Adipocyte (in vitro differentiated cells): ENCODE data around the gene ARHGAP12.
"Not testable (repeated sequence)": the region's sequence is repeated elsewhere in the genome, so short reads cannot be mapped to it uniquely, and the experiment has no call there.

Source experiments
- DNase-seq: peaks from one replicate; pipeline ENCODE4 v3.0.0-alpha.2; 2015; ENCODE audit warnings: low read depth
- H3K27me3 ChIP-seq: replicated peaks from 2 replicates; pipeline ENCODE4 v1.7.0; 2013; ENCODE audit warnings: mild to moderate bottlenecking, low read length, moderate library complexity; ENCODE audit not compliant: control insufficient read depth, insufficient read depth
- H3K36me3 ChIP-seq: 2 replicates; pipeline ENCODE4 v1.7.0; 2013; ENCODE audit warnings: low read length, mild to moderate bottlenecking, moderate library complexity; ENCODE audit not compliant: control insufficient read depth, insufficient read depth, severe bottlenecking
- H3K4me1 ChIP-seq: 2 replicates; pipeline ENCODE4 v1.7.0; 2013; ENCODE audit warnings: mild to moderate bottlenecking, low read length, moderate library complexity; ENCODE audit not compliant: control insufficient read depth, insufficient read depth
- H3K4me3 ChIP-seq: 2 replicates; pipeline ENCODE4 v1.7.0; 2013; ENCODE audit warnings: mild to moderate bottlenecking, low read length, moderate library complexity
- H3K9ac ChIP-seq: 2 replicates; pipeline ENCODE4 v1.7.0; 2013; ENCODE audit warnings: mild to moderate bottlenecking, low read length, moderate library complexity
- H3K9me3 ChIP-seq: 2 replicates; pipeline ENCODE4 v1.7.0; 2013; ENCODE audit warnings: mild to moderate bottlenecking, low read length, moderate library complexity; ENCODE audit not compliant: control insufficient read depth

The ARHGAP12 gene

DNA sequence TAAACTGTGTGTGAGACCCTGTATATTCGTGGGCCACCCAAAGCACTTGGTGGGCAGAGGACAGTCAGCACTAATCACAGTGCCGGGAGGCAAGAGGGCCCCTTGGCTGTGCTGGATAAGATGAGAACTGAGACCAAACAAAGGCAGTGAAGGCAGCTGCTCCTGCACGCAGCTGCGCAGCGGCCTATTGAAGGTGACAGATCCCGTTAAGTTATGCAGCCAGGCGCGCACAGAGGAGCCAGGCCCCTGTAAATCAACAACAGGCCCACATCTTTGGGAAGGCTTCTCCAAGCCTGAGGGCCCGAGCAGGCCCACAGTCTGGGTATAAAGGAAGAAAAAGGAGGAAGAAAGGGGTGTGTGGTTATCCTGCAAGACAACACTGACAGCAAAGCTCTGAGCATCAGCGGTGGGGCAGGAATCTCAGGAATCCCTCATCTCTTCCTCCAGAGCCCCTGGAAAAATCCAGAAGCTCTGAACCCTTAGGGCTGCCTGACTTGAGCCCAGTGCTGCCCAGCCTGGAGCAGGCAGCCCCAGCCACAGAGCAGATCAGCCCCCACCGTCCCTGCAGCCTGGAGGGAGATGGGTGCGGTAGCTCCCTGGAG, 154.2 kb downstream of the ARHGAP12 start:
- Histone ChIP-seq H3K9me3 (peaks cover 3% of the 10 kb centered on the region), H3K4me1 (peaks cover 9% of the 10 kb centered on the region), H3K27me3 (no peaks in the 10 kb centered on the region), H3K36me3 (no peaks in the 10 kb centered on the region), H3K9ac (no peak overlapping the region), H3K4me3 (no peak overlapping the region)
- DNase-seq: no peak

DNA sequence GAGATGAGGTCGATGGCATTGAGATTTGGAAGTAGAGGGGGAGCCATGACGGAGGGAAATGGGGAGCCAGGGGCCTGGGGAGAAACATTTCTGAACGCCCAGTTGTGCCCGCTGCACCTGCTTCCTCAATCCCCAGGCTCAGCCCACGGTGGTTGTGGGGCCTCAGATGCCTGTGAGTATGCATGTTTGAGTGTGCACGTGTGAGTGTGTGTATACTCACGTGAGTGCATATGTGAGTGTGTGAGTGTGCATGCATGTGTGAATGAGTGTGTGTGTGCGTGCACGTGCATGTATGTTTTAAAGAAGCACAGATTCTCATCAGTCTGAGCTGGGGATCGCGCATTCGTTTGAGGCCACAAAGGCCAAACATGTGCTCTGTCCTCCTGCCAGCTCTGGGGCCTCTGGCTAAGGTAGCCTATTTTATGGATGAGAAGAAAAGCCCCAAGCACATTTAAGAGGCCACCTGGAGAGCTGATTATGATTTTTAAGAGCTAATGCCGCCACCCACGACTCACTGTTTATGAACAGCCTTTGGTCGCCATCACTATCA, 154.8 kb downstream of the ARHGAP12 start:
- Histone ChIP-seq H3K9ac (no peak overlapping the region), H3K9me3 (peaks cover 3% of the 10 kb centered on the region), H3K27me3 (no peaks in the 10 kb centered on the region), H3K4me1 (peaks cover 15% of the 10 kb centered on the region), H3K4me3 (no peak overlapping the region), H3K36me3 (no peaks in the 10 kb centered on the region)
- DNase-seq: no peak

DNA sequence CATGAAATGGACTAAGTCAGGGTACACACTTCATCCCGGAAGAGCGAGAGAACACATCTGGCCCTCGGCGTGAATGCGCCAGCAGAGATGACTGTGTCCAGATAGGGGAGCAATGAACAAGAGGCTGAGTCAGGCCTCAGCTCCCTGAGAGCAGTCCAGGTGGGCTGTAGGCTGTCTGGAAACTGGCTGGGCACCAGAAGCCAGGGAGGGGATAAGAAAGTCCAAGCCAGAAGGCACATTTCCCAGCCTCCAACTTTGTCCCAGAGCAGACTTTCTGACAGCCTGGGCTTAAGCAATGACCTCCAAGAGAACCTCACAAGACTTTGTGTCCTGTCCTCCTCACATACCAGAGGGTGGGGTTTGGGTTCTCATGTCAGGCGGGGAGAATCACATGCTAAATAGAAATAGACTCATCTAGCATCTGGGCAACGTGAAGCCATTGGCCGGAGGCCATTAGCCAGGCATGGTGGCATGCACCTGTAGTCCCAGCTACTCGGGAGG, 157.2 kb downstream of the ARHGAP12 start:
- Histone ChIP-seq H3K4me1 (peaks cover 23% of the 10 kb centered on the region), H3K36me3 (no peaks in the 10 kb centered on the region), H3K9me3 (peaks cover 3% of the 10 kb centered on the region), H3K27me3 (no peaks in the 10 kb centered on the region), H3K4me3 (no peak overlapping the region), H3K9ac (peak overlapping the region; percentile 1)
- no peak for DNase-seq

DNA sequence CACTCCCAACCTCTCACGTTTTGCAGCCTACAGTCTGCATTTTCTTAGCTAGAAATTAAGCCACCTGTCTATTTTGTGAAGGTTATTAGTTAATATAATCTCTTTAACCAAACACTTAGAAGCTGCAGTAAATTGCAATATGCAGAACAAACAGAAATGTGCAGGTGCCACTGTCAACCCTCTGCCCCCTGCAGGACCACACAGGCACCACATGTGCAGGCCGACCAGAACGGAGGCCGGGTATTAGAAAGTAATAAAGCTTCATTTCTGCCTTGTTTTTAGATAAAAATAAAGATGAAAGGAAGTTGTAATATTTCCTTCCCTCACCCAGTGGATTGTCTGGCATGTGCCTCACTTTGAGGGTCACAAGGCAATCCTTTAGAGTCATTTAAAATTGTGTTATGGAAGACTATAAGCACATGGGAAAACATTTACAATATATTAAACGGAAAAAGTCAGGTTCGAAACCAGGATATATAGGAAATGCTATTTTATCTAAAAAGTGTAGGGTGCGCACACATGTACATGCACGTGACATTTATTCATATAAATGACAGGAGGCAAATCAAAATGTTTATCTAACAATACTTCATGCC, 158.2 kb downstream of the ARHGAP12 start:
- H3K36me3 ChIP-seq: no peaks in the 10 kb centered on the region
- no peak overlapping the region for H3K4me3 ChIP-seq
- peaks cover 30% of the 10 kb centered on the region for H3K4me1 ChIP-seq
- no peaks in the 10 kb centered on the region for H3K9me3 ChIP-seq
- DNase-seq: no peak
- no peaks in the 10 kb centered on the region for H3K27me3 ChIP-seq
- no peak overlapping the region for H3K9ac ChIP-seq

DNA sequence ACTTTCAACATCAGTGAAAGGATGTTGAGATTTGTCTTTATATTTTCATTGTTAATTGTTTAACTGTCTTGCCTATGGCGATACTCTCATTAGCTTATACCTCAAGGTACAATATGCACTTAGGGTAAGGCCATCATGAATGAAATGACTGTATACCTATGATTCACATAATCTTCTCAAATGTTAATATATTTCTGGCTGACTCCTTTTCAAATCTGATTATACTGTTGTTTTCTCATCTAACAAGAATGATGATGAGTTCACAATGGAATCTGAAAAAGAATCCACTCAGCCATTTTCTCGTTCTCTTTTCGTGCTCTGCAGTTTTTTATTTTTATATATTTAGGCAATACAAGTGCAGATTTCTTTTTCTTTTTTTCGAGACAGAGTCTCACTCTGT, 159.1 kb downstream of the ARHGAP12 start:
- no peaks in the 10 kb centered on the region for H3K36me3 ChIP-seq
- H3K4me3 ChIP-seq: no peak overlapping the region
- H3K9me3 ChIP-seq: no peaks in the 10 kb centered on the region
- peak; percentile 69 for DNase-seq
- peaks cover 35% of the 10 kb centered on the region for H3K4me1 ChIP-seq
- no peaks in the 10 kb centered on the region for H3K27me3 ChIP-seq
- H3K9ac ChIP-seq: no peak overlapping the region

DNA sequence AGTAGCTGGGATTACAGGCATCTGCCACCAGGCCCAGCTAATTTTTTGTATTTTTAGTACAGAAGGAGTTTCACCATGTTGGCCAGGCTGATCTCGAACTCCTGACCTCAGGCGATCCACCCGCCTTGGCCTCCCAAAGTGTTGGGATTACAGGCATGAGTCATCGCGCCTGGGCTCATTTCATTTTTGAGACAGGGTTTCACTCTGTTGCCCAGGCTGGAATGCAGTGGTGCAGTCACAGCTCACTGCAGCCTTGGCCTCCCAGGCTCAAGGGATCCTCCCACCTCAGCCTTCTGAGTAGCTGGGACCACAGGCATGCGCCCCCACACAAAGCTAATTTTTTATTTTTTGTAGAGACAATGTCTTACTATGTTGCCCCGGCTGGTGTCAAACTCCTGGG, 159.7 kb downstream of the ARHGAP12 start:
- peak; percentile 54 for DNase-seq
- not testable (repeated sequence) for H3K9me3 ChIP-seq, H3K4me3 ChIP-seq, H3K27me3 ChIP-seq, H3K36me3 ChIP-seq
- H3K4me1 ChIP-seq: peaks cover 35% of the 10 kb centered on the region
- peak overlapping the region; percentile 21 for H3K9ac ChIP-seq

DNA sequence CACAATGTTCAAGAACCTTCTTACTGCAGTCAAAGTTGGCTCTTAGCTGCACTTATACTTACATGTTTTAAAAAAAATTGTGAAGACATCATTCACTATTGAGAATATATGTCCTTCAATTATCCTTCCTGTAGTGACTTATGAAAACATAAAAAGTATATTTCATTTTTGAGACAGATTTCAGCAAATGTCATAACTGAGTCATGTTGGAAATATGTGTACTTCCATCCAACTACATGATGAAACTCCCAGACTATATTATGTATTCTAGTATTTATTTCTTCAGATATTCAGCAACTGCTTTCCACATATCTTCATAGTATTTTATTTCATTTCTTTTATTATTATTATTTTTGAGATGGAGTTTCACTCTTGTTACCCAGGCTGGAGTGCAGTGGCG, 160.2 kb downstream of the ARHGAP12 start:
- peaks cover 35% of the 10 kb centered on the region for H3K4me1 ChIP-seq
- H3K9ac ChIP-seq: peak overlapping the region; percentile 2
- H3K4me3 ChIP-seq: no peak overlapping the region
- DNase-seq: peak; percentile 85
- no peaks in the 10 kb centered on the region for H3K36me3 ChIP-seq
- H3K27me3 ChIP-seq: no peaks in the 10 kb centered on the region
- no peaks in the 10 kb centered on the region for H3K9me3 ChIP-seq

DNA sequence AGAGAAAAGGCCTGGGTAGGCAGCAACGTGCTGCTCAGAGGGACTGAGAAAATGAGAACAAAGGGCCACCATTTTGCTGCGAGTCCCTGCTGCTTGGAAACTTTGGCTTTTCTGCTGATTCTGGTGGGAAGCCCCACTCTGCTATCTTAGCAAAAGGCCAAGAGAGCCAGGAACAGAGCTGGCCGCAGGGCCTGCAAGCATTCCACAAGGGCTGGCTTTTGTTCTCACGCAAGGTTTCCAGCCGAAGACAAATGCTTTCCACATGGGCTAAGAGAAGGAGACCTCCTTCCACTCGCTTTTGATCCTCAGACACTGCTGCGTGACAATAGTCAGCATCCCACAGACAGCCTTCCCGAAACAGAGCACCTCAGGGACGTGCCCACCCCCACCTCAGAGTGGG, 163.1 kb downstream of the ARHGAP12 start:
- H3K27me3 ChIP-seq: no peaks in the 10 kb centered on the region
- H3K9ac ChIP-seq: peak overlapping the region; percentile 60
- no peaks in the 10 kb centered on the region for H3K36me3 ChIP-seq
- H3K9me3 ChIP-seq: no peaks in the 10 kb centered on the region
- DNase-seq: peak; percentile 84
- H3K4me1 ChIP-seq: peaks cover 37% of the 10 kb centered on the region
- no peak overlapping the region for H3K4me3 ChIP-seq

DNA sequence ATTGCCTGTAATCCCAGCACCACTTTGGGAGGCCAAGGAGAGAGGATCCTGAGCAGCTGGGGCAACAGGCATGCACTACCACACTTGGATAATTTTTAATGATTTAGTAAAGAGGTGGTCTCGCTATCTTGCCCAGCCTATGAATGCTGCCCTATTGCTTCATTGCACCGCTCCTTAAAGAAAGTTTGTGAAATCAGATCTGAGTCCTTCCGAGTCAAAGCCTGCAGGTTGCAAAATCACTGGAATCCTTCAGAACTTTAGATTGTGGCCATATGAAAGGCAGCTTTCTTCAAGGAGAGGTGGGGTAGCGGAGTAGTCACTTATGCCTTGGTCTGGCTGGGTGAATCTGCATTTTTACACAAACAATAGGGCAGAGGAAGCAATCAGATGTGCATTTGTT, 166.3 kb downstream of the ARHGAP12 start:
- H3K4me1 ChIP-seq: peaks cover 43% of the 10 kb centered on the region
- no peak overlapping the region for H3K9ac ChIP-seq
- H3K36me3 ChIP-seq: no peaks in the 10 kb centered on the region
- no peak overlapping the region for H3K4me3 ChIP-seq
- no peaks in the 10 kb centered on the region for H3K27me3 ChIP-seq
- peak; percentile 57 for DNase-seq
- no peaks in the 10 kb centered on the region for H3K9me3 ChIP-seq

DNA sequence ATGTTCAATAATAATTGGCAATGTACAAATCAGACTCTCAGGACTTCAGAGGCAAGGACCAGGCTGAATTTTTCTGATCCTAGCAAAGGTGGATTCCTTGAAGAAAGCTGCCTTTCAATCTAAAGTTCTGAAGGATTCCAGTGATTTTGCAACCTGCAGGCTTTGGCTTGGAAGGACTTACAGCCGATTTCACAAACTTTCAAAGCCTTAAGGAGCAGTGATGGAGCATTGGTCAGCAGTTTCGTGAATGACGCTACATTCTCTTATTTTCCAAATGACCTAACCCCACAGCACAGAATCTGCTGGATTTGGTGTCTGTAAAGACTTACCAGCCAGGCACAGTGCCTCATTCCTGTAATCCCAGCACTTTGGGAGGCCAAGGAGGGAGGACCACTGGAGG, 167.5 kb downstream of the ARHGAP12 start:
- peak overlapping the region; percentile 77 for H3K9ac ChIP-seq
- H3K4me3 ChIP-seq: no peak overlapping the region

DNA sequence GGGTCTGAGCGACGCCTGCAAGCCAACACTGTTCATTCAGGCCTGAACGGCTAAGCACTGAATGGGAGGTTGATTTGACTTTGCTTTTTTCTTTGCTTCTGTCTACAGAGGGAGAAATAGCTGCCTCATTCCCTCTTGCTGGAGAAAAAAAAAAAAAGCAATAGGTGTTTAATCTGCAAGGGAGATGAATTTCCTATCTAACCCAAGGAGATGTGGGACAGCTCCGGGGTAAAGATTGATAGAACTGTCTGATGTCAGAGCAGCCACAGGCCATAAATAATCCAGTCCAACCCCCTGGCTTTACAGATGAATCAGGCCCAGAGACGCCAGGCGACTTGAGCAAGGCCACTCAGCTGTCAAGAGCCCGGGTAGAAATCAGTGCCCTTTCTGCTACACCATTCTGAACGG, 168.0 kb downstream of the ARHGAP12 start:
- Histone ChIP-seq H3K9ac (peak overlapping the region; percentile 77), H3K9me3 (no peaks in the 10 kb centered on the region), H3K27me3 (no peaks in the 10 kb centered on the region), H3K4me1 (peaks cover 38% of the 10 kb centered on the region), H3K4me3 (peak overlapping the region; percentile 80), H3K36me3 (no peaks in the 10 kb centered on the region)
- no peak for DNase-seq

More for the DNA sequence above, 167.5 kb downstream of the ARHGAP12 start:
- Histone ChIP-seq H3K9me3 (no peaks in the 10 kb centered on the region), H3K36me3 (no peaks in the 10 kb centered on the region), H3K4me1 (peaks cover 43% of the 10 kb centered on the region), H3K27me3 (no peaks in the 10 kb centered on the region)
- DNase-seq: peak; percentile 49
